ENCODE results near the gene RDH5. TPM values are rescaled to one million over a fixed set of nuclear protein-coding genes. Genes with fewer than 3 reads are reported as not detected.

RDH5 gene
- polyA plus RNA-seq, 1 of the 3 experiments (the other 2 are of a cell fraction) = 5.2 TPM

GRCh38 chr12:55696141-55696540 lies 24.1 kb upstream of the RDH5 start:
- POLR2A ChIA-PET = no interaction called here
- H3K4me3 ChIP-seq (ENCODE audit: low read depth in 2 of 2, low read length in 1 of 2) = no peak overlapping the region
- no peaks in the 10 kb centered on the region for H3K36me3 ChIP-seq (replicated peaks in 1 of 2; ENCODE audit: control insufficient read depth in 1 of 2, insufficient read depth in 2 of 2, low read length in 1 of 2)
- no peak overlapping the region for H2AFZ ChIP-seq (ENCODE audit: low read depth)
- TF ChIP-seq, protein P1, sequence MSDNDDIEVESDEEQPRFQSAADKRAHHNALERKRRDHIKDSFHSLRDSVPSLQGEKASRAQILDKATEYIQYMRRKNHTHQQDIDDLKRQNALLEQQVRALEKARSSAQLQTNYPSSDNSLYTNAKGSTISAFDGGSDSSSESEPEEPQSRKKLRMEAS (IDR thresholded peaks at IDR 0.05; ENCODE audit: low read depth) = no peak
- no peak for TF ChIP-seq EP300 (IDR thresholded peaks at IDR 0.05; ENCODE audit: borderline replicate concordance in 1 of 2, low read depth in 1 of 2, low read length in 1 of 2)
- no peak for TF ChIP-seq YY1 (IDR thresholded peaks at IDR 0.05; ENCODE audit: low read depth)
- no peak for TF ChIP-seq FOXJ3 (CRISPR knock-in tag; IDR thresholded peaks at IDR 0.05)
- TF ChIP-seq, protein P2, sequence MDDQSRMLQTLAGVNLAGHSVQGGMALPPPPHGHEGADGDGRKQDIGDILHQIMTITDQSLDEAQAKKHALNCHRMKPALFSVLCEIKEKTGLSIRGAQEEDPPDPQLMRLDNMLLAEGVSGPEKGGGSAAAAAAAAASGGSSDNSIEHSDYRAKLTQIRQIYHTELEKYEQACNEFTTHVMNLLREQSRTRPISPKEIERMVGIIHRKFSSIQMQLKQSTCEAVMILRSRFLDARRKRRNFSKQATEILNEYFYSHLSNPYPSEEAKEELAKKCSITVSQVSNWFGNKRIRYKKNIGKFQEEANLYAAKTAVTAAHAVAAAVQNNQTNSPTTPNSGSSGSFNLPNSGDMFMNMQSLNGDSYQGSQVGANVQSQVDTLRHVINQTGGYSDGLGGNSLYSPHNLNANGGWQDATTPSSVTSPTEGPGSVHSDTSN (IDR thresholded peaks at IDR 0.05) = no peak
- no peak for TF ChIP-seq MXI1 (IDR thresholded peaks at IDR 0.05; ENCODE audit: low read depth, low read length)
- TF ChIP-seq EZH2phosphoT487 (IDR thresholded peaks at IDR 0.05; ENCODE audit: borderline replicate concordance, low read depth) = no peak
- no peak for TF ChIP-seq FOSL2 (IDR thresholded peaks at IDR 0.05; ENCODE audit: borderline replicate concordance, low read depth)
- TF ChIP-seq USF1 (IDR thresholded peaks at IDR 0.05; ENCODE audit: borderline replicate concordance, low read depth) = no peak
- TF ChIP-seq RFX5 (IDR thresholded peaks at IDR 0.05; ENCODE audit: low read length) = no peak
- no peak for TF ChIP-seq ELF1 (IDR thresholded peaks at IDR 0.05)
- no peak for TF ChIP-seq GABPA (IDR thresholded peaks at IDR 0.05; ENCODE audit: low read depth)
- TF ChIP-seq JUND (IDR thresholded peaks at IDR 0.05) = no peak
- TF ChIP-seq POLR2AphosphoS5 (IDR thresholded peaks at IDR 0.05; ENCODE audit: low read depth, low read length) = no peak
- no peak for TF ChIP-seq USF2 (IDR thresholded peaks at IDR 0.05; ENCODE audit: borderline replicate concordance, low read depth, low read length)
- no peak for TF ChIP-seq CHD2 (IDR thresholded peaks at IDR 0.05; ENCODE audit: low read length, partially characterized antibody)
- no peak for TF ChIP-seq NFIC (IDR thresholded peaks at IDR 0.05; ENCODE audit: borderline replicate concordance)
- no peak for TF ChIP-seq SMC3 (IDR thresholded peaks at IDR 0.05; ENCODE audit: low read depth, low read length)
- TF ChIP-seq NRF1 (IDR thresholded peaks at IDR 0.05; ENCODE audit: low read depth, low read length) = no peak
- TF ChIP-seq FOXM1 (IDR thresholded peaks at IDR 0.05; ENCODE audit: low read depth) = no peak
- H3K27me3 ChIP-seq (ENCODE audit: insufficient read depth) = no peaks in the 10 kb centered on the region
- no peaks in the 10 kb centered on the region for H3K9me2 ChIP-seq
- 73% methylated on average over 3 of the region's 6 CpGs for WGBS (ENCODE audit: low lambda C conversion rate)
- H3F3A ChIP-seq (replicated peaks; ENCODE audit: insufficient read depth) = no peaks in the 10 kb centered on the region
- no peak overlapping the region for H3K27ac ChIP-seq (ENCODE audit: low read depth in 2 of 2, low read length in 1 of 2)
- peaks cover 0 to 3% of the 10 kb centered on the region in 2 experiments; a peak in 1 of 4 replicates for H3K4me1 ChIP-seq (ENCODE audit: control insufficient read depth in 1 of 2, insufficient read depth in 2 of 2, low read depth in 1 of 2, low read length in 1 of 2)
- H3K79me2 ChIP-seq (ENCODE audit: insufficient read depth) = no peaks in the 10 kb centered on the region
- H3K9me3 ChIP-seq = no peaks in the 10 kb centered on the region
- CTCF ChIA-PET = interaction anchor here (1.0 to 2.1 kb wide), 3 partner anchors 10 to 40 kb away, joined by 3 to 12 read pairs (median 4); no protein-coding TSS in a partner anchor
- no peak overlapping the region for H3K9ac ChIP-seq
- no peak overlapping the region for H3K4me2 ChIP-seq
- no peak for DNase-seq
- H4K20me1 ChIP-seq (ENCODE audit: insufficient read depth) = no peaks in the 10 kb centered on the region
